NCI-H2227 treated with DMSO at 0.1 percent for 48 hours (cell line): Measurements from ENCODE around the gene FLT4.
"Not testable (repeated sequence)": the region's sequence is repeated elsewhere in the genome, so short reads cannot be mapped to it uniquely, and the experiment has no call there.

Experiments used
- DNase-seq: peaks from one replicate; lab custom pipeline; 2025; lab: John Stamatoyannopoulos, UW

Gene FLT4

GRCh38 chr5:180670157-180670556 lies 20.8 kb upstream of the FLT4 start:
- no peak for DNase-seq

DNA sequence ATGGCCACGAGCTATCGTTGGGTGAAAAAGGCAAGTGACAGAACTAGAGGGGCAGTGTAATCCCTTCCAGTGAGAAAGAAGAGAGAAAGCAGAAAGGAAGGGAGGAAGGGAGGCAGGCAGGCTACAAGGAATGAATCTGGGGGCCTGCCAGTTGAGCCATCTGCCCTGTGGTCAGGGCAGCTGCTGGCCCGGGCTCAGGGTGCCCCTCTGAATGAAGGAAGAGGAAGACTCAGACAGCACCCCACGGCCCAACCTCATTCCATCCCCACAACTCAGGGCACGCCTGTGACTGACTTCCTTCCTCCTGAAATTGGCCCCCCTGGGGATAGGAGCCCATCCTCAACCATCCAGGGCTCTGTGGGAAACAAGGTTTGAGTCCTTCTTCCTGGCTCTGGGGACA lies 20.3 kb upstream of the FLT4 start:
- no peak for DNase-seq

- no peak for DNase-seq
Observed at GRCh38 chr5:180668835-180669596, 19.6 kb upstream of the FLT4 start.

GRCh38 chr5:180666812-180667211 lies 17.4 kb upstream of the FLT4 start:
- no peak for DNase-seq

GRCh38 chr5:180665682-180666404 lies 16.4 kb upstream of the FLT4 start:
- no peak for DNase-seq

GRCh38 chr5:180658774-180659564 lies 9.6 kb upstream of the FLT4 start:
- DNase-seq = no peak

DNA sequence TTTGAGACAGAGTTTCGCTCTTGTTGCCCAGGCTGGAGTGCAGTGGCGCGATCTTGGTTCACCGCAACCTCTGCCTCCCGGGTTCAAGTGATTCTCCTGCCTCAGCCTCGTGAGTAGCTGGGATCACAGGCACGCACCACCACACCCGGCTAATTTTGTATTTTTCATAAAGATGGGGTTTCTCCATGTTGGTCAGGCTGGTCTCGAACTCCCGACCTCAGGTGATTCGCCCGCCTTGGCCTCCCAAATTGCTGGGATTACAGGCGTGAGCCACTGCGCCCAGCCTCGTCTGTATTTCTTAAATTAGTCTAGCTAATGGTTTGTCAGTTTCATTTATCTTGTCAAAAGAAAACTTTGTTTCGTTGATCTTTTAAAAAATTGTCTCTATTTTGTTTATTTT lies 5.8 kb upstream of the FLT4 start:
- not testable (repeated sequence) for DNase-seq

GRCh38 chr5:180652771-180653170 lies 3.4 kb upstream of the FLT4 start:
- DNase-seq = no peak

DNA sequence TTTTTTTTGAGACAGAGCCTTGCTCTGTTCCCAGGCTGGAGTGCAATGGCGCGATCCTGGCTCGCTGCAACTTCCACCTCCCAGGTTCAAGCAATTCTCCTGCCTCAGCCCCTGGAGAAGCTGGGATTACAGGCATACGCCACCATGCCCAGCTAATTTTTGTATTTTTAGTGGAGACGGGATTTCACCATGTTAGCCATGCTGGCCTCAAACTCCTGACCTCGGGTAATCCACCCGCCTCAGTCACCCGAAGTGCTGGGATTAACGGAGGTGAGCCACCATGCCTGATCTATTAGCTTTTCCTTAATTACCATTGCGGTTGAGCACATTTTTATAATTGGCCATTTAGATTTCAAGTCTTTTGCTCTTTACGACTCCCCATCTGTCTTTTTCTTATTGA lies 2.9 kb upstream of the FLT4 start:
- DNase-seq = no peak

DNA sequence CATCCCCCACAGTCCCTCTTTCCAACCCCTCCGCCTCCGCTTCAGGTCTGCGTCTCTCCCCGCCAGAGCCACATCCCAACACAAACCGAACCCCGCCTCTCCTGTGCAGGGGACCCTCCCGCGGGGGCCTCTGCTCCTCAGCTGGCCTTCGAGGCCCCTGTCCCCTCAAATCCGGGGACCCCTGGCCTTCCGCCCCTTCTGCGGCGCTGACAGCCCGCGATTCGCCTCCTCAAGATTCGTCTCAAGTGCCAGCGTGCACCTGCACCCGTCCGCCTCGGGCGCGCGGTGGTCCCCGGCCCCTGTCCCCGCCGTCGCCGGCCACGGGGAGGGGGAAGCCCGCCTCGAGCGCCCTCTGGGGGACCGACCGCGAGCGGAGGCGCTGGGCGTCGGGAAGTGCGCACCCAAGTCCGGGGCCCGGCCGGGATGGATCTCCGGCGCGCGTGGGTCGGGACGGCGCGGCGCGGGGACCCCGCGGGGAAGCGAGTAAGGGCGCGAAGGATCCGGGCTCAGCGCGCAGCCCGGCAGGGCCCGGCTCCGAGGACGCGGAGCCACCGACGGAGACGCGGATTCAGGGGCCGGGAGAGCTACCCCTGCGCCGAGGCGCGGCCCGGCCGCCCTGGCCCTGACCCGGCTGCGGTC lies 623 bp downstream of the FLT4 start:
- DNase-seq = no peak

- DNase-seq = no peak
Observed at GRCh38 chr5:180647941-180648500, 1.4 kb downstream of the FLT4 start.

- no peak for DNase-seq
Observed at GRCh38 chr5:180647465-180647864, 1.9 kb downstream of the FLT4 start.

GRCh38 chr5:180646963-180647305 lies 2.5 kb downstream of the FLT4 start:
- no peak for DNase-seq

DNA sequence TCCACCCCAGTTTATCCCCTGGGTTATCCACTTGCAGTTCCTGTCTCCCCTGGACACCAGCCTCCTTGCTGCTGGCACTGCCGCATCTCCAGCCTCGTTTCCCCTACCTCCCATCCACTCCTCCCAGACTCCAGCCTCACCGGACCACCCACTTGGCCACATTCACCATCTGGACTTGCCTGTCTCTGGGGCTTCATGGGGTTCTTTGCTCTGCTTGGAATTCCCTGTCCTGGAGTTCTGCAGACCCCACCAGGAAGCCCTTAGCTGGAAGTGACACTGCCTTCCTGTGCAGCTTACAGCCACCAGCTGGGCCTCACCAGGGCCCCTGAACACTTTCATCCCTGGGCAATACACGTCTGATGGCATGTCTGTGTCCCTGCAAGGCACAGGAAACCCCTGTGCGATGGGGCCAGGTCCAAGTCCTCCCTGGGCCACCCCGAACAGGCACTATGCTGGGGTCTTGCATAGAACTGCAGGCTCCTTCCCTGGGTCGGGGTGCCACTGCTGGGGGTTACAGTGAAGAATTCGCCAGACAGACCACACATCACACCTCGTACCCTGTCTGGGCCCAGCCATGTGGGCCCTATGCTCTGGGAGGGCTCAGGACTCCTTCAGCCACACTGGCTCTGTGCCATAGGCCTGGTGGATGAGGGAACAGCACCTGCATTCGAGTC lies 3.0 kb downstream of the FLT4 start:
- no peak for DNase-seq

DNA sequence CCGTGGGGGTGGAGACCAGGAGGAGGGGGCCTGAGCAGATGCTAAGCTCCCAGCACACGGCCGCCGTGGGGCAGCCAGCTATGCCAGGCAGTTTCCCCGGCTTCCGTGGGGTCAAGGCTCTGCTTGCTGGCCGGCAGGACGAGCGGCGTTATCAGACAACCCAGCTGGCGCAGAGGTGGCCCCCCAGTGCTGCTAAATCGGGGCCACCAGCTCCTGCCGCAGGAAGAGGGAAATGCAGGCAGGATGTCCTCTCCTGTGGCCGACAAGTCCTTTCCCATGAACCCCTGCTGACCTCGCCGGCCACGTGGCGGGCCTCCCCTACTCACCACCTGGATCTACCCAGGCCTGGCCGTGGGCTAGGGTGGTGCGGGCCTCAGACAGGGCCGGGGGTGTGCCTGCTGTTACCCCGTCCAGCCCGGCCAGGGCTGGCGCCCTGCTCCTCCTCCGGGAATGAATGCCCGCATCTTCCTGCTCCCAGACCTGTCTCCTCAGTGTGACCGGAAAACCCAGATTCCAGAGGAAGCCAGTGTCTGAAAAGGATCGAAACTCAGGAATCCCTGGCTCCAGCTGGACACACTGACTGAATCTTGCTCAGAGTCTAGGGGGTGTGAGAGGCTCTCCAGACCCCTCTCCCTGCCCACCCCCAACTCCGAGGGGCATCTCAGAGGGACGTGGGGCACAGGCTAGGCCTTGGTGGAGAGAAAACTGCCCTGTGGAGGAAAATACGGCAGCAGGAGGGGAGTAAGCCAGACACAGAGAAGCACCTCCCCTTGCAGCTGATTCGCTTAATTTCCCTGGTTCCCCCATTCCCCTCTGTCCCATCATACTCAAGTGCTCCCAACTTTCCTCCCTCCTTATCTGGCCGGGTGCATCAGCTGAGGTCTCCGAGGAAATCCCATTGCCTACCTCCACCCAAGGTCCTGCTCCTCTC lies 3.9 kb downstream of the FLT4 start:
- DNase-seq = no peak

DNA sequence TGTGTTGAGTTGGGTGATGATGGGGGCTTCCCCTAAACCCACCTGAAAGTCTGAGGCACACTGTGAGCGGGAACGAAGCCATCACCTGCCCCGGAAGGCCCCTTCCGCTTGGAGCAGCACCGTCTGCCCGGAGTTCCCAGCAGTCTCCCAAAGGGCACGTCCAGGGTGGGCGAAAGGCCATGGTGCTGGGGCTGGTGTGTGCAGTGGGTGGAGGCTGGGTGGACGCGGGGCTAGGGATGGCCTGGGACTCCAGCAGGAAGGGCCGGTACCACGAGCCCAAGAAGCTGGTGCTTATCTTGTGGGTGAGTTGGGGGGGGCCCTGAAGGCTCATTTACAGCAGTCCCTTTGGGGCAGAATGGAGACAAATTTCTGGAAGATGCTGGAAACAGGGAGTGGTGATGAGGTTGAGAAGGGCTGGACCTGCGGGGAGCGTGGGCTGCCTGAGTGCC lies 4.6 kb downstream of the FLT4 start:
- DNase-seq = no peak

- no peak for DNase-seq
Observed at GRCh38 chr5:180644129-180644824, 5.1 kb downstream of the FLT4 start.

- no peak for DNase-seq
Observed at GRCh38 chr5:180643191-180643851, 6.1 kb downstream of the FLT4 start.

DNA sequence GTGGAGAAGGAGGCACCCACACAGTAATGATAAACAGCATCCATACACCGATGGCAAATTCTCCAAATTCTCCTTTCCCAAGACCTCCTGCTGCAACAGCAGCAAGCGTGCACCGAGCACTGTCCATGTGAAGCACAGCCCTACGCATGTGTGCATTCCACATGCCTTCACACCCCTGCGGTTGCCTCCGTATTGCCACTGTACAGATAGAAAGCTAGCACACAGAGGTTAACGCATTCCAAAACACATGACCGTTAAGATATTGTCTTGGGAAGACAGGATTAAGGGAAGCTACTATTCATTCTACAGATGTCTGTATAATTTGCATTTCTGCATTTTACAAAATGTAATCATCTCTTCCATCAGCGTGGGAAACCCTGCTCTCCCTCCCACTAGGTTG lies 6.6 kb downstream of the FLT4 start:
- DNase-seq = no peak
